H1 (cell line): ENCODE results near the gene ACBD5. TPM values are rescaled to one million over a fixed set of nuclear protein-coding genes. Genes with fewer than 3 reads are reported as not detected.

Experiments used
- ATF3 ChIP-seq: IDR thresholded peaks from 2 replicates; pipeline ENCODE4 v1.6.1; 2011; ENCODE audit warnings: low read depth, mild to moderate bottlenecking, low read length; ENCODE audit not compliant: insufficient read depth
- BCL11A ChIP-seq, 2 experiments: IDR thresholded peaks; one replicate each; pipeline ENCODE4 v1.6.1; 2011; ENCODE audit warnings: low read depth in 2 of 2, low read length in 2 of 2, mild to moderate bottlenecking in 2 of 2
- HDAC6 ChIP-seq: IDR thresholded peaks from one replicate; pipeline ENCODE4 v1.7.1; 2012; ENCODE audit warnings: low read depth, mild to moderate bottlenecking, inconsistent platforms, low read length, moderate library complexity
- NRF1 ChIP-seq: IDR thresholded peaks from 2 replicates; pipeline ENCODE4 v1.6.1; 2011; ENCODE audit warnings: mild to moderate bottlenecking, low read depth, low read length, improper control_type of control experiment
- RBBP5 ChIP-seq: IDR thresholded peaks from 2 replicates; pipeline ENCODE4 v1.7.1; 2012; ENCODE audit warnings: low read depth, mild to moderate bottlenecking, inconsistent platforms, low read length, moderate library complexity, borderline replicate concordance
- SP1 ChIP-seq: IDR thresholded peaks from 2 replicates; pipeline ENCODE4 v1.6.1; 2011; ENCODE audit warnings: low read depth, low read length
- polyA plus RNA-seq, 7 experiments: library from polyadenylated mRNA; depleted of rRNA in 3 of 7; stranded (reverse) in 5 of 7; unstranded in 2 of 7; fragments of >200 nt in 5 of 7; fragments of 200-250 nt in 2 of 7; gene quantifications; 1 replicate in 5 of 7; 2 replicates in 1 of 7; 4 replicates in 1 of 7; pipeline versions ENCODE4 v1.2.1 to v1.2.3, GENCODE V29; 2011 to 2013; ENCODE audit warnings: missing spikeins in 2 of 7, mixed read lengths in 2 of 7
- total RNA-seq: library from RNA; stranded (reverse); fragmentation: NEBNext Ultra II Directional; extraction: Animal tissue kit (Norgen Biotek cat#: 25700); gene quantifications from 2 replicates; pipeline ENCODE4 v1.2.1, GENCODE V29; 2021

ACBD5 gene
- total and polyA plus RNA-seq, 2 of the 8 experiments (the other 6 are each of a cell fraction or from before 2014, with no cell fraction given): 4.6 to 15.9 TPM

GRCh38 chr10:27244976-27245375, 4.4 kb upstream of the ACBD5 start (continued):
- TF ChIP-seq BCL11A (IDR thresholded peaks at IDR 0.05; ENCODE audit: low read depth in 2 of 2, low read length in 2 of 2) (no peak), RBBP5 (no peak), SP1 (no peak), ATF3 (no peak), HDAC6 (no peak), NRF1 (no peak)
